ENCODE data around the gene PTPN4. TPM values are rescaled to one million over a fixed set of nuclear protein-coding genes. Genes with fewer than 3 reads are reported as not detected.

PTPN4 gene
- total RNA-seq, 1 experiment from 2014 or later: 52.4 TPM

DNA sequence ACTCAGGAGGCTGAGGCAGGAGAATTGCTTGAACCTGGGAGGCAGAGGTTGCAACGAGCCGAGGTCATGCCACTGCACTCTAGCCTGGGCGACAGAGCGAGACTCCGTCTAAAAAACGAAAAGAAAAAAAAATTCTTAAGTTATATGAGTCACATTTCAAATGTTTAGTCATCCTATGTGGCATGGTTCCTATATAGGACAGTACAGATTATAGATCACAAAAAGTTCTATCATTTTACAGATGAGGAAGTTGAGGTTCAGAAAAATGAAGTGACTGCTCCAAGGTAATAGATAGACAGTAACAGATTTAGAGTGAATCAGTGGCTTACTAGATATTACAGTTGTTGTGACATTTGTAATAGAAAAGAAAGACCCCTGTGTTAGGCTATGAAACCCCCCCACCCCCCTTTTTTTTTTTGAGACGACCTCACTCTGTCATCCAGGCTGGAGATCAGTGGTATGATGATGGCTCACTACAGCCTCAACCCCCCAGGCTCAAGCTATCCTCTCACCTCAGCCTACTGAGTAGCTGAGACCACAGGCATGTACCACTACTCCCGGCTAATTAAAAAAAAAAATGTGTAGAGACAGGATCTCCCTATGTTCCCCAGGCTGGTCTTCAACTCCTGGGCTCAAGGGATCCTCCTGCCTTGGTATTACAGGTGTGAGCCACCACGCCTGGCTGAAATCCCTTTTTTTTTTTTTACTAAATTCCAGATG lies 22.7 kb downstream of the PTPN4 start:
- CTCF ChIA-PET: interaction anchor here (0.9 kb wide), 1 partner anchor 36 kb away, joined by 3 read pairs; no protein-coding TSS in a partner anchor
- H3K36me3 Mint-ChIP-seq (ENCODE audit: insufficient read depth, unreplicated experiment): no peaks in the 10 kb centered on the region
- intact Hi-C loops (cut with micrococcal nuclease; ENCODE audit: unreplicated experiment): no loop called here
- no TSS peak for BruUV-seq (replicated peaks)
- no peak for DNase-seq
- no peaks in the 10 kb centered on the region for H3K9me3 Mint-ChIP-seq (ENCODE audit: low read depth, unreplicated experiment)
- H3K27me3 Mint-ChIP-seq (ENCODE audit: unreplicated experiment): no peaks in the 10 kb centered on the region
- H3K27ac Mint-ChIP-seq (ENCODE audit: unreplicated experiment): no peak overlapping the region
- no peak overlapping the region for H3K4me3 Mint-ChIP-seq (ENCODE audit: low read depth, unreplicated experiment)
- peaks cover 15% of the 10 kb centered on the region for H3K4me1 Mint-ChIP-seq (ENCODE audit: low read depth, unreplicated experiment)
- TF ChIP-seq, protein P1, sequence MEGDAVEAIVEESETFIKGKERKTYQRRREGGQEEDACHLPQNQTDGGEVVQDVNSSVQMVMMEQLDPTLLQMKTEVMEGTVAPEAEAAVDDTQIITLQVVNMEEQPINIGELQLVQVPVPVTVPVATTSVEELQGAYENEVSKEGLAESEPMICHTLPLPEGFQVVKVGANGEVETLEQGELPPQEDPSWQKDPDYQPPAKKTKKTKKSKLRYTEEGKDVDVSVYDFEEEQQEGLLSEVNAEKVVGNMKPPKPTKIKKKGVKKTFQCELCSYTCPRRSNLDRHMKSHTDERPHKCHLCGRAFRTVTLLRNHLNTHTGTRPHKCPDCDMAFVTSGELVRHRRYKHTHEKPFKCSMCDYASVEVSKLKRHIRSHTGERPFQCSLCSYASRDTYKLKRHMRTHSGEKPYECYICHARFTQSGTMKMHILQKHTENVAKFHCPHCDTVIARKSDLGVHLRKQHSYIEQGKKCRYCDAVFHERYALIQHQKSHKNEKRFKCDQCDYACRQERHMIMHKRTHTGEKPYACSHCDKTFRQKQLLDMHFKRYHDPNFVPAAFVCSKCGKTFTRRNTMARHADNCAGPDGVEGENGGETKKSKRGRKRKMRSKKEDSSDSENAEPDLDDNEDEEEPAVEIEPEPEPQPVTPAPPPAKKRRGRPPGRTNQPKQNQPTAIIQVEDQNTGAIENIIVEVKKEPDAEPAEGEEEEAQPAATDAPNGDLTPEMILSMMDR (IDR thresholded peaks at IDR 0.05; ENCODE audit: unreplicated experiment): no peak

GRCh38 chr2:119784876-119785275 lies 25.2 kb downstream of the PTPN4 start:
- H3K36me3 Mint-ChIP-seq (ENCODE audit: insufficient read depth, unreplicated experiment): no peaks in the 10 kb centered on the region
- CTCF ChIA-PET: no interaction called here

GRCh38 chr2:119786295-119786694 lies 26.6 kb downstream of the PTPN4 start:
- Mint-ChIP-seq H3K4me1 (ENCODE audit: low read depth, unreplicated experiment) (peaks cover under 1% of the 10 kb centered on the region), H3K9me3 (ENCODE audit: low read depth, unreplicated experiment) (no peaks in the 10 kb centered on the region), H3K36me3 (ENCODE audit: insufficient read depth, unreplicated experiment) (no peaks in the 10 kb centered on the region), H3K27ac (ENCODE audit: unreplicated experiment) (no peak overlapping the region), H3K4me3 (ENCODE audit: low read depth, unreplicated experiment) (no peak overlapping the region), H3K27me3 (ENCODE audit: unreplicated experiment) (no peaks in the 10 kb centered on the region)
- CTCF ChIA-PET: no interaction called here
- DNase-seq: no peak
- TF ChIP-seq, protein P1 (IDR thresholded peaks at IDR 0.05; ENCODE audit: unreplicated experiment): no peak
- no TSS peak for BruUV-seq (replicated peaks)
- intact Hi-C loops (cut with micrococcal nuclease; ENCODE audit: unreplicated experiment): no loop called here

More at GRCh38 chr2:119784876-119785275, 25.2 kb downstream of the PTPN4 start:
- no TSS peak for BruUV-seq (replicated peaks)
- intact Hi-C loops (cut with micrococcal nuclease; ENCODE audit: unreplicated experiment): no loop called here
- H3K4me1 Mint-ChIP-seq (ENCODE audit: low read depth, unreplicated experiment): peaks cover 15% of the 10 kb centered on the region
- no peaks in the 10 kb centered on the region for H3K9me3 Mint-ChIP-seq (ENCODE audit: low read depth, unreplicated experiment)
- no peak overlapping the region for H3K4me3 Mint-ChIP-seq (ENCODE audit: low read depth, unreplicated experiment)
- H3K27ac Mint-ChIP-seq (ENCODE audit: unreplicated experiment): no peak overlapping the region
- no peak for DNase-seq
- no peaks in the 10 kb centered on the region for H3K27me3 Mint-ChIP-seq (ENCODE audit: unreplicated experiment)
- TF ChIP-seq, protein P1 (IDR thresholded peaks at IDR 0.05; ENCODE audit: unreplicated experiment): no peak

GRCh38 chr2:119788752-119789151 lies 29.0 kb downstream of the PTPN4 start:
- DNase-seq: no peak
- BruUV-seq (replicated peaks): no TSS peak
- Mint-ChIP-seq H3K27ac (ENCODE audit: unreplicated experiment) (no peak overlapping the region), H3K27me3 (ENCODE audit: unreplicated experiment) (no peaks in the 10 kb centered on the region), H3K36me3 (ENCODE audit: insufficient read depth, unreplicated experiment) (peaks cover 12% of the 10 kb centered on the region), H3K4me3 (ENCODE audit: low read depth, unreplicated experiment) (no peak overlapping the region), H3K4me1 (ENCODE audit: low read depth, unreplicated experiment) (peaks cover 23% of the 10 kb centered on the region), H3K9me3 (ENCODE audit: low read depth, unreplicated experiment) (no peaks in the 10 kb centered on the region)
- CTCF ChIA-PET: no interaction called here
- TF ChIP-seq, protein P1 (IDR thresholded peaks at IDR 0.05; ENCODE audit: unreplicated experiment): no peak
- intact Hi-C loops (cut with micrococcal nuclease; ENCODE audit: unreplicated experiment): no loop called here

All from Calu3 (cell line).